GM10266 (cell line): Measurements from ENCODE around the gene ZNF618.

Source experiments
- DNase-seq: peaks from one replicate; pipeline ENCODE4 v3.0.0; 2012; ENCODE audit errors: extremely low spot score
- TF ChIP-seq, protein P1 (sequence below): IDR thresholded peaks from 2 replicates; pipeline ENCODE4 v1.5.1; 2012; ENCODE audit warnings: mild to moderate bottlenecking, low read depth; ENCODE audit not compliant: control insufficient read depth, insufficient read depth; ENCODE audit errors: missing control alignments

ZNF618 gene

DNA sequence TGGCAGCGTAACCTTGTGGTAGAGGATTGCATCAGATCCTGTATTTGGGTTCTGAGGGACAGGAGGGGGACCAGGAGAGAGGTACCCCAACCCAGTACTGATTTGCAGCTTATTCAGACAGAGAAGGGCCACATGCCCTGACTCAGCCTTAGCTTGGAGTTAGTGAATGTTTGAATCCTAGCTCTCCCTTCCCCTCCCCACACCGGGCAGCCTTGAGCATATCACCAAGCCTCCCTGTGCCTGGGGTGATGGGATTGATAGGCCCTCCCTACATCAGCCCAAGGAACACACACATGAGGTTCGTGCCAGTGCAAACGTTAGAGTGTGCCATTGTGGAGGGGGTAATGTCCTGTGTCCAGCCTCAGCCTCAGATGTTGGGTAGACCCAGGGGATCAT is 130.0 kb downstream of the ZNF618 start:
- TF ChIP-seq, protein P1, sequence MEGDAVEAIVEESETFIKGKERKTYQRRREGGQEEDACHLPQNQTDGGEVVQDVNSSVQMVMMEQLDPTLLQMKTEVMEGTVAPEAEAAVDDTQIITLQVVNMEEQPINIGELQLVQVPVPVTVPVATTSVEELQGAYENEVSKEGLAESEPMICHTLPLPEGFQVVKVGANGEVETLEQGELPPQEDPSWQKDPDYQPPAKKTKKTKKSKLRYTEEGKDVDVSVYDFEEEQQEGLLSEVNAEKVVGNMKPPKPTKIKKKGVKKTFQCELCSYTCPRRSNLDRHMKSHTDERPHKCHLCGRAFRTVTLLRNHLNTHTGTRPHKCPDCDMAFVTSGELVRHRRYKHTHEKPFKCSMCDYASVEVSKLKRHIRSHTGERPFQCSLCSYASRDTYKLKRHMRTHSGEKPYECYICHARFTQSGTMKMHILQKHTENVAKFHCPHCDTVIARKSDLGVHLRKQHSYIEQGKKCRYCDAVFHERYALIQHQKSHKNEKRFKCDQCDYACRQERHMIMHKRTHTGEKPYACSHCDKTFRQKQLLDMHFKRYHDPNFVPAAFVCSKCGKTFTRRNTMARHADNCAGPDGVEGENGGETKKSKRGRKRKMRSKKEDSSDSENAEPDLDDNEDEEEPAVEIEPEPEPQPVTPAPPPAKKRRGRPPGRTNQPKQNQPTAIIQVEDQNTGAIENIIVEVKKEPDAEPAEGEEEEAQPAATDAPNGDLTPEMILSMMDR: no peak
- no peak for DNase-seq

DNA sequence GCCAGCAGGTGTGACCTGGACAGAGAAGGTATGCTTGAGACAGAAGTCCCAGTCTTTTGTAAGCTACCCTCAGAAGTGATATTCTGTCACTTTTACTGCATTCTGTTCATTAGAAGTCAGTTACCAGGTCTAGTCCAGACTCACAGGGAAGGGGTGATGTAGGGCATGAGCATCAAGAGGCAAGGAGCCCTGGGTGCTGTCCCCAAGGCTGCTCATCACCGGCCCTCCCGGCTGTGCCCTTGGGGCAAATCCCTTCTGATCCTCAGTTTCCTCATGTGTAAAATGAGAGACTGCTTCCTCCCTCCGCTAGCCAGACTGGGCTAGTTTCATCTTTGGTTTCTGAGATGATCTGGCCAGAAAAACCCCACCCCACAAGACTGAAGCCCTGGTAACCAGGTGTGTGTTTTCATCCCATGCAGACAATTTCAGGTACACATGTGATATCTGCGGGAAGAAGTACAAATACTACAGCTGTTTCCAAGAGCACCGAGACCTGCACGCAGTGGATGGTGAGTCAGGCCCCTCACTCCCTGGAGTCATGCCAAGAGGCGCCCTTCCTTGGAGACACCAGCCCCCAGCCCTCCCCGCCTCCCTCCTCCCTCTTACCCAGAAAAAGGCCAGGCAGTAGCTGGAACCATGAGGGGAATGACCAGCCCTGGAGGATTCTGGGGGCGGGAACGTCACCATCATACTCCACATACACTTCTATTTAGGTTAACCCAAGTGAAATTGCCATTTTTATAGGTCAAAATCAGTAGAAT is 131.0 kb downstream of the ZNF618 start:
- no peak for DNase-seq
- TF ChIP-seq, protein P1: no peak

DNA sequence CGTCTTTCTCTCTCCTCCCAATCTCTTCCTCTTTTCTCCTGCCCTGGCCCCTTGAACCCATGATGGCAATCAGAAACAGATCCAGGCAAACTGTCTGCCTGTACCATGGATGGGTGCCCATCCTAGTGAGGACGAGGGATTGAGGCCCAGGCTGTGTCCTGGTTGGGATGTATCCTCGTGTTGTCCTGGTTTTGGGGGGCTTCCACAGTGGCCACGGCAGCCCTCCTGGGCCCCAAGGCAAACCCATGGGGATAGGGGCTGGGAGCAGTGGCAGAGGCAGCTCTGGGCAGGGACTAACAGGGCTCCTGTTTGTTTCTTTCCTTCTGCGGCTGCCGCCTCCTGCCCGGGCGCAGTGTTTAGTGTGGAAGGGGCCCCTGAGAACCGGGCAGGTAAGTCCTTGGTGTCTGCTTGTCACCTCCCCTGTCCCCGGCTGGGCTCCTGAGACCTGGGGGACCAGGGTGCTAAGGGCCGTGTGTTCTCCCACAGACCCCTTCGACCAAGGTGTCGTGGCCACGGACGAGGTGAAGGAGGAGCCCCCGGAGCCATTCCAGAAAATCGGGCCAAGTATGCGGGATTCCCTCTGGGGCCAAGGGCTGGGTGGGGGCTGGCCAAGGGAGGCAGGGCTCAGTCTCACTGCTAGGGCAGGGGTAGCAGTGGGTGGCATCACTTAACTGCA is 132.0 kb downstream of the ZNF618 start:
- TF ChIP-seq, protein P1: no peak
- no peak for DNase-seq

DNA sequence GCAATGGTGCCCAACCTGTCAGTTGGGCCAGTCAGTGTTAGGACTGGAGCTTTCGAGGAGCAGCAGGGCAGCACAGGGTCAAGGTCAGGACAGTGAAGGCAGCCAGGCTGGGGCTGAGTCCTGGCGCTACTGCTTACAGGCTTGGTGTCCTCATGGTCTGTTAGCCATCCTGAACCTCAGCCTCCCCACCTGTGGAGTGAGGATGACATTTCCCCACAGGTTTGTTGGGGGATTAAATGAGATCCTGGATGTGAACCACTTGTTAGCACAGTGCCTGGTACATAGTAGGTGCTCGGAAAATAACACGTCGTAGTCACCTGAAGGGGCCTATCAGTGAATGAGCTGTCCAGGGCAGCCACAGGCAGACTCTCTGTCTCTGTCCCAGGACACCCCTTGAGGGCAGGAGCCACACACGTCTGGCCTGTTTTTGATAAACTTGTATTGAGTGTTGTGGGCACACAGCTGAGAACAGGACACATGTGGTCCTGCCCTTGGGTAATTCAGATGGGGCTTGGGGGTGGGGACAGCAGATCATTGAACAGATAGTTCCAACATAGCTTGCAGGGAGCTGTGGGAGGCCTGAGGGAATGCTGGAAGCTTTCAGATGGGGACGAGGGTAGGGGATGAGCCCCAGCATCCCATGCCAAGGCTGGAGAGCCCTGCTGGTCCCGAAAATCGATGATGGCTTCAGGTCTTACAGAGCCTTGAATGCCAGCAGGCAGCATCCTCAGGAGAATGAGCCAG is 132.7 kb downstream of the ZNF618 start:
- DNase-seq: no peak
- TF ChIP-seq, protein P1: no peak

DNA sequence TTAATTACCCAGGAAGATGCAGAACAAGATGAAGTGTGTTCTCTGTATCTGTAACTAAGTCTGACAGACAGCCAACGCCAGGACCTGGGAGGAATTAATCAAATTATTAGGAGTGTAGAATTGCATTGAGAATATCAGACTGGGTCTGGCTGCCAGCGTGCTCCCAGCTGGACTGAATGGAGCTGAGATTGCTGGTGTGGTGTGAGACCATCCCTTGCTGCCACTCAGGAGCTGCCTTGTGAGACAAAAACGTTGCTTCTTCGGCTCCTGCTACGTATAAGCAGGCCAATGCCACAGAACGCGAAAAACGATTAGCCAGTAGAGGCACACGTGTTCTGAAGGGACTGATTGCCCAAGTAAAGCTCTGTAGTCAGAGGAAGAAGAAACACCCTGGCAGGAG is 135.2 kb downstream of the ZNF618 start:
- no peak for DNase-seq
- TF ChIP-seq, protein P1: no peak

DNA sequence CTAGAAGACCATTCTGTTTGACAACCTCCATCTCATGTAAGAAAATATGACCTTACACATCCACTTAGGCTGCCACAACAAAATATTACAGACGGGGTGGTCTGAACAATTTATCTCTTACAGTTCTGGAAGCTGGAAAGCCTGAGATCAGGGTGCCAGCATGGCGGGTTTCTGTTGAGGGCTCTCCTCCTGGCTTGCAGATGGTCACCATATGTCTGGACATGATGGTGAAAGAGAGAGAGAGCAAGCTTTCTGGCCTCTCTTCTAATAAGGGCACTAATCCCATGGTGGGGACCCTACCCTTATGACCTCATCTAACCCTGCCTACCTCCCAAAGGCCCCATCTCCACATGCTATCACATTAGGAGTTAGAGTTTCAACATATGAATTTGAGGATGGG is 136.0 kb downstream of the ZNF618 start:
- DNase-seq: no peak
- TF ChIP-seq, protein P1: no peak
